Caki2 (cell line): ENCODE results near the gene DCAF17. TPM values are rescaled to one million over a fixed set of nuclear protein-coding genes. Genes with fewer than 3 reads are reported as not detected.

ENCODE experiments used
- DNase-seq: peaks from one replicate; pipeline ENCODE4 v3.0.0-alpha.2; 2015; ENCODE audit warnings: low read depth
- in situ Hi-C: cut with HindIII; loops from 2 replicates; pipeline ENCODE4 v1.10.0; 2016; ENCODE audit warnings: low sequenced_read_pairs, low pct_unique_long_range_greater_than_20kb, mixed read lengths
- total RNA-seq: library from RNA; depleted of rRNA; stranded (reverse); fragments of >200 nt; shearing (Covaris generic); gene quantifications from 2 replicates; pipeline ENCODE4 v1.2.3, GENCODE V29; 2014; ENCODE audit warnings: low replicate concordance; rRNA removed

DCAF17 gene, protein sequence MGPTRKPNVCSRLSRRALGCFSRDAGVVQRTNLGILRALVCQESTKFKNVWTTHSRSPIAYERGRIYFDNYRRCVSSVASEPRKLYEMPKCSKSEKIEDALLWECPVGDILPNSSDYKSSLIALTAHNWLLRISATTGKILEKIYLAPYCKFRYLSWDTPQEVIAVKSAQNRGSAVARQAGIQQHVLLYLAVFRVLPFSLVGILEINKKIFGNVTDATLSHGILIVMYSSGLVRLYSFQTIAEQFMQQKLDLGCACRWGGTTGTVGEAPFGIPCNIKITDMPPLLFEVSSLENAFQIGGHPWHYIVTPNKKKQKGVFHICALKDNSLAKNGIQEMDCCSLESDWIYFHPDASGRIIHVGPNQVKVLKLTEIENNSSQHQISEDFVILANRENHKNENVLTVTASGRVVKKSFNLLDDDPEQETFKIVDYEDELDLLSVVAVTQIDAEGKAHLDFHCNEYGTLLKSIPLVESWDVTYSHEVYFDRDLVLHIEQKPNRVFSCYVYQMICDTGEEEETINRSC
- total RNA-seq, result 5.9 and 15.8 TPM in 2 replicates

DNA sequence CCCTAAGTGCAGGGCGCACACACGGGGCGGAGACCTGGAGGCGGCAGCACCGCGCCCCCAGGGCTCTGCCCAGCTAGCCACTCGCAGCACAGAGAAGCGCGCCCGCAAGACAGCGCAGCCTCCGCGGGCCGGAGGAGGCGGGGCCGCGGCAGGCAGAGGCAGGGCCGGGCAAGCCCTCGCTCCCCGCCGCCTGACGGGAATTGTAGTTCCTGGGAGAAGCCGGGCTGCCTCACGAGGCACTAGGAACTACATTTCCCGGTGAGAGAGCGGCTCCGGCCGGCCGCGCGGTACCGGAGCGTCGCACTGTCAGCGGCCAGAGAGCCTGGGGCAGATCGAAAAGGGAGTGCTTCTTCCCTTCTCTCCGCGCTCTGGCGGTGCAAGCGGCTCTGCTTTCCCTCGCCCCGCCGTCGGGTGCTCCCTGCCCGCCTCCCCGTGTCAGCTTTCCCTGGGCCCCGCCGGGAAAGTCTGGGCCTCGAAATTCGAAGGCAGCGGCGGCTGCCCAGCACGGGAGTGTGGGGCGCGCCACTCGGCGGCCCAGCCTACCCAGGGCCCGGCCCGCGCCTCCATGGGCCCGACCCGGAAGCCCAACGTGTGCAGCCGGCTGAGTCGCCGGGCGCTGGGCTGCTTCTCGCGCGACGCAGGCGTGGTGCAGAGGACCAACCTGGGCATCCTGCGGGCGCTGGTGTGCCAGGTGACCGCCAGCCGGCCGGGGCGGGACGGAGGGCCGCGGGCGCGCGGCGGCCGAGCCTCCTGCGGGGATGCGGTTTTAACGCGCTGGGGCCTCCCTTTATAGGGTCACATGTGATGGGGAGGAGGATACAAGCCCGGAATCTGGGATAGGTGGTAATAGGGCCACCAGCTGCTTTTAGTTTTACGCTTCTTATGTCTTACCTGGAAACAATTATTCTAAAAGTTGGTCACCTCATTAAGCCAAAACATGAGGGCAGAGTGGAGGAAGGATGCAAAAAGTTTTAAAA, at the start of gene DCAF17:
TSS of gene DCAF17 (plus strand) at position 214 of the 977 bp plus-strand sequence. CDS start at position 566, 352 bp downstream.
- DNase-seq, result peak; percentile 98
- in situ Hi-C loops, result no loop called here

DNA sequence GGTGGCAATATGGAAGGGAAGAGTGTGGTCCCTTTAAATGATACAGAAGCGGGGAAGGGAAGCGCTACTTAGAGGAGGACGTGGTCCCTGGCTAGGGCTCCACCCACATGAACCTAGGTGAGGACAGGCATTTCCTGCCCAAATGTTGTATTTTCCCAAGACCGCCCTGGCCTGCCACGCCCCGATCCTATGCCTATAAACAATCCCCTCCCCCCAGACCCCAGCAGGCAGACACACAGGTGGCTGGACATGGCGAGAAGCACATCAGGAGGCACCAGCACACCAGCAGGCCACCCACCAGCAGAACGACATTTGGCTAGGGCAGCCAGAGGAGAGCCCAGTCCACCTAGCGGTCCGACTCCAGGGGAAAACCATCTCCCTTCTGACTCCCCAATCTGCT, 47.4 kb upstream of the DCAF17 start:
- DNase-seq, result no peak
- in situ Hi-C loops, result no loop called here

DNA sequence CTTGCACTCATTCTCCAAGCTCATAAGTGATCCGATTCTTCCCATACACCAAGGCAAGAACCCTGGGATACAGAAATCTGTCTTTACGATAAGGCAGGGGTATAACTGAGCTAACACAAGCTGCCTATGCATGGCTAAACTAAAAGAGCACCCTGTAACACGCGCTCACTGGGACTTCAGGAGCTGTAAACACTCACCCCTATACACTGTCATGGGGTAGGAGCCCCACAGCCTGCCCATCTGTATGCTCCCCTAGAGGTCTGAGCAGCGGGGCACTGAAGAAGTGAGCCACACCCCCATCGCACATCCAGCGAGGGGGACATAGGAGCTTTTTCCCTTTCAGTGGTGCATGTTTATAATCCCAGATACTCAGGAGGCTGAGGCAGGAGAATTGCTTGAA, 47.0 kb upstream of the DCAF17 start:
- in situ Hi-C loops, result no loop called here
- no peak for DNase-seq

DNA sequence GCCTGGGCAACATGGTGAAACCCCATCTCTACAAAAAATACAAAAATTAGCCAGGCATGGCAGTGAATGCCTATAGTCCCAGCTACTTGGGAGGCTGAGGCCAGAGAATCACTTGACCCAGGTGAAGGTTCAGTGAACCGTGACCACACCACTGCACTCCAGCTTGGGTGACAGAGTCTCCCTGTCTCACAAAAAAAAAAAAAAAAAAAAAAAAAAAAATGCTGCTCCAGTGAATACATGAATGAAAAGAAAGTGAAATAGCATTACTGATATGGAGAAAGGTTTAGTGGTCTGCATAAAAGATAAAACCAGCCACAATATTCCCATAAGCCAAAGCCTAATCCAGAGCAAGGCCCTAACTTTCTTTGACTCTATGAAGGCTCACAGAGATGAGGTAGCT, 44.7 kb upstream of the DCAF17 start:
- in situ Hi-C loops, result no loop called here
- DNase-seq, result peak; percentile 49

DNA sequence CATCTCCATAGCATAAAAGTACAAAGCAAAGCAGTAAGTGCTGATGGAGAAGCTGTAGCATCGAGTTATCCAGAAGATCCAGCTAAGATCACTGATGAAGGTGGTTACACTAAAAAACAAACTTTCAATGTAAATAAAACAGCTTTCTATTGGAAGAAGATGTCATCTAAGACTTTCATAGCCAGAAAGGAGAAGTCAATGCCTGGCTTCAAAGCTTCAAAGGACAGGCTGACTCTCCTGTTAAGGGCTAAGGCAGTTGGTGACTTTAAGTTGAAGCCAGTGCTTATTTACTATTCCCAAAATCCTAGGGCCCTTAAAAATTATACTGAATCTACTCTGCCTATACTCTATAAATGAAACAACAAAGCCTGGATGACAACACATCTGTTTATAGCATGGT, 44.2 kb upstream of the DCAF17 start:
- in situ Hi-C loops, result no loop called here
- no peak for DNase-seq

DNA sequence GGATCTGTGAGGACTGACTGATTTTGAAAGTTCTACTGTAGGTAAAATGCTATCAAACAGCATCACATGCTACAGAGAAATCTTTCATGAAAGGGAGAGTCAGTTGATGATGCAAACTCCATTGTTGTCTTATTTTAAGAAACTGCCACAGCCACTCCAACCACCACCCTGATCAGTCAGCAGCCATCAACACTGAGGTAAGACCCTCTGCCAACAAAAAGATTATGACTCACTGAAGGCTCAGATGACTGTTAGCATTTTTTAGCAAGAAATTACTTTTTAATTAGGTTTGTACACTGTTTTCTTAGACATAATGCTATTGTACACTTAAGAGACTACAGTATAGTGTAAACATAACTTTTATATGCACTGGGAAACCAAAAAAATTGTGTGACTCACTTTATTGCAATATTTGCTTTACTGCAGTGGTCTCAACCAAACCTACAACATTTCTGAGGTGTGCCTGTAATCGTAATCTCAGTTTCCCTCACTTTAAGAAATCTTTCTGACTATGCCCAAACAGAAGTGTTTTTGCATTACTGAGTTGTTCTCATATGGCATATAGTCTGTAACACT, 43.0 kb upstream of the DCAF17 start:
- in situ Hi-C loops, result no loop called here
- DNase-seq, result peak; percentile 37

DNA sequence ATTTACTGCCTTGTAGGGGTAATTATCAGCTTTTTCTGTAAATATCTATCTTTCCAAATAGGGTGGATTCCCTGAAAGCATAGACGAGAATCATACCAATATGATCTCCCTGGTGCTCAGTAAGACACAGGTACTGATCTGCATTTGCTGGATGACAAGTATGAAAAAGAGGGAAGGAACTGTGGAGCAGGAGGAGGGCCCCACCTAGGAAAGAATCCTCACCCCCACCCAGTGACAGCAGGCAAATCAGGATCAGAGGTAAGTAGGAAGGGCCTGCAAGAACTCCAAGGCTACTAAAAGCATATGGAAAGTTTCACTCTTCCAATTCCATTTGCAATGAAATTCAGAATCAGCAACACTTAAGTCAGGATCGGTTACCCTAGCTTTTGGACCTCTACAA, 42.5 kb upstream of the DCAF17 start:
- in situ Hi-C loops, result no loop called here
- DNase-seq, result no peak

DNA sequence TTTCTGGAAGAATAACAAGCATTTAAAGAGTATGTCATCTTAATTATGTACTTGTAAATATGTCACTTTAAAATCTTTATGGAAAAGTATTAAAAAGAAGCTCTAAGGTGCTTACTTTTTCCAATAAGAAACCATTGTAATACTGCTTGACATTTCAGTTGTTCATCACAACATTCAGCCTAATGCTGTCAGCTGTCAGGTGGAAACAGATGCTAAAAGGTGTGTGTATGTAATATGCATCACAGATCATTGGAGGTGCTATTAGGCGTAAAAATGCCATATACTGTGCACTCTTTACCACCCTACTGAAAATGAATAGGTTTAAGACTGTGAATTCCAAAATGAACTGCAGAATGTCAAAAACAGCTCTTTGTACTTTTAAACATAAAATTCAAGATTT, 40.5 kb upstream of the DCAF17 start:
- in situ Hi-C loops, result no loop called here
- DNase-seq, result no peak

DNA sequence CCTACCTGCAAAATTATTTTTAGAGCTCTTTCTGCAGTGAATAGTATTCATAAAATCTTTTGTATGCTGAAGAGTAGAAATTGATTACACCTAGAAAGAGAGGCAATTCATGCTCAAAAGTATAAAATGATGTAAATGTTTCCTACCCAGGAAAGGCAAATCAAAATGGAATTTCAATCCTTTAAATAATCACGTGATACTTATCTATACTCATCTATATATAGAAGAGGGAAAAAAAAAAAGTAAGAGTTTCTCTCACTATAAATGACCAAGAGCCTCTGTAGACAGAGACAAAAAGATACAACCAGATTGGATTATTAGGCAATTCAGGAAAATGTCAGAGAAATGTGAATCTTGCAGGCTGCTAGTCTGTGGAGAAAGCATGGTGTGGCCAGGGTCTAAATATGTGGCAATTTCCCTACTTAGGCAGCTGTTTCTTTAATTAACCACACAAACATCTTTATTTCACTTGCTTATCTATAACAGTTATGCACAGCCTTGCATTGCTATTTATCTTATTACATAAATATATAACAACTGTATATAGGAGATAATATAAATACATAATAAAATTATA, 39.8 kb upstream of the DCAF17 start:
- DNase-seq, result no peak
- in situ Hi-C loops, result no loop called here

DNA sequence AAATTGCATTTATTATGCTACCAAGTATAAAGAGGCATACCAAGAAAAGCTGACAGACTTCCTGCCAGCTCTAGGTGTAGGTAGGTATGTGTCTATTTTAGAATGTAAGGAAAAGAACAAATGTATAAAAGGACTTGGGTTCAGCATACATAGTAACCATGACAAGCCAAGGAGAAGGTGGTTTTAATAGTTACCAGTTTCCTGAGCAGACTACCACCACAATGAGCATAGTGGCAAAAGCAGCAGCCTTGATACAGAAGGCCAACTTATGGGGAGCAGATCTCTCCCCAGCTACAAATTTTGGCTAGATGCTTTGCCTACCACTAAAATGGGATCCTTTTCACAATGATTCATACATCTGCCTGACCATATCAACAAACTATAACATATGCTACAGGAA, 34.7 kb upstream of the DCAF17 start:
- DNase-seq, result no peak
- in situ Hi-C loops, result no loop called here

DNA sequence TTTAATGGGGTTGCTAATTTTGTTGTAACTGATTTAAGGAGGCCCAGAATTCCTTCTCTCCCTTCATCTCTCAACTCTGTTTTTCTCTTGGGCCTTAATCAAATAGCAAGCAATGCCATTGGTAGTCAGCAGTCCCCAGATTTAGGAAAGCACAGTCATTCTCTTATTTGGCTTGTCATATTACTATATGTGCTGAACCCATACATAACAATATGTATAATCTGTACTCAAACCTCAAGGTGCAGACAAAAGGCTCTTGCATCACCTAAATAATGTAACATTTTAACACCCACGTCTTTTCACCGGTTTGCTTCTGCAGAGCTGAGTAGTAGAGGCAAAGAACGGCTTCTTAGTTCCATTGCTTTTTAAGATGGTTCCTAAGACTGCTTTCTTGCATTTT, 33.6 kb upstream of the DCAF17 start:
- in situ Hi-C loops, result no loop called here

DNA sequence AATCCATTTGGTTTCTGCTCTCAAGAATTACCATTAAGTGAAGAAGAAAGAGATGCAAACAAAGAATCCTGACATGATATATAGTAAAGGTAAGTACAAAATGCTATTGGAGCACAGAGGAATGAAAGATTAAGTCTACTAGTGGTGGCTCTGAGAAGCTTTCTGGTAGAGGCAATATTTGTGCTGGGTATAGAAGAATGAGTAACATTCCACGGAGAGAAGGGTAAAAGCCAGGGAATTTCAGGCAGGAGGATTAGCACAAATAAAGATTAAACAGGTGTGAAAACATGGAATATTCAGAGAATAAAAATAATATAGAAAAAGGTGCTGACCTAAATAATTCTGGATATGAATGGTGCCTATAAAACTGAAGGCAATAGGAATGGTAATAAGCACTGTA, 32.1 kb upstream of the DCAF17 start:
- no peak for DNase-seq
- in situ Hi-C loops, result no loop called here

More for the DNA sequence above, 33.6 kb upstream of the DCAF17 start:
- DNase-seq, result no peak

DNA sequence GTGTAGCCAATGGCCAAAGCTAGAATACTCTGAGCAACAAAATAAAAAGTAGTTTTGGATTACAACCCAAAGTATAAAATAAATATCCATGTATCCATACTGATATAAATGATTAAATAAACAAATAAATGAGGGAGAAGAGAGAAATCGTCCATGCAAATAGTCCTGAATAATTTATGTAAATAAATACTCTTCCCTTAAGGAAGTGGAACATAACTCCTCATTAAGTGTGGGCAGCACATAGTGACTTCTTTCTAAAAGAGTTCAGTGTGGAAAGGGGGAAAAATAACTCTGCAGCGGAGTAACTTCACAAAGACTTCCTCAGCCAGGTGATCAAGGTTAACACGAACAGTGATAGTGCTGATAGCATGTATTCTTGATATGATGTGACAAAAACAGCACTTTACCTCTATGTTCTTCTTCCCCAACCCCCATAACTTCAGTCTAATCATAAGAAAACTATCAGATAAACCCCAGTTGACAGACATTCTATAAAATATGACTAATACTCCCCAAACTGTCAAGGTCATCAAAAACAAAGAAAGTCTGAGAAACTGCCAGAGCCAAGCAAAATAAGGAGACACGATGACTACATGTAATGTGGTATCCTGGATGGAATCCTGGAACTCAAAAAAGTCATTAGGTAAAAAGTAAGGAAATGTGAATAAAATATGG, 31.0 kb upstream of the DCAF17 start:
- in situ Hi-C loops, result no loop called here
- no peak for DNase-seq

DNA sequence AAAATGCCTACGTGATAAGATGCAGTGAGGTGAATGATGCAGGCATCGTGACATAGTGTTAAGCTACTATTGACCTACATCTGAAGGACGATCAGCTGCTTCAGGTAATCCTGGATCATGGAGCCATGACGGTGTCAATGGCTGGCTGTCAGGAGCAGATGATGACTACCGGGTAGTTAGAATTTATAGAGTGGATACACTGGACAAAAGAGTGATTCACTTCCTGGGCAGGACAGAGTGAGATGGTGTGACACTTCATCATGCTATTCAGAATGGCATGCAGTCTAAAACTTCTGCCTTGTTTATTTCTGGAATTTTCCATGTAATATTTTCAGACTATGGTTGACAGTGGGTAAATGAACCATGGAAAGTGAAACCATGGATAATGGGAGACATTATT, 29.8 kb upstream of the DCAF17 start:
- in situ Hi-C loops, result no loop called here
- DNase-seq, result peak; percentile 27

DNA sequence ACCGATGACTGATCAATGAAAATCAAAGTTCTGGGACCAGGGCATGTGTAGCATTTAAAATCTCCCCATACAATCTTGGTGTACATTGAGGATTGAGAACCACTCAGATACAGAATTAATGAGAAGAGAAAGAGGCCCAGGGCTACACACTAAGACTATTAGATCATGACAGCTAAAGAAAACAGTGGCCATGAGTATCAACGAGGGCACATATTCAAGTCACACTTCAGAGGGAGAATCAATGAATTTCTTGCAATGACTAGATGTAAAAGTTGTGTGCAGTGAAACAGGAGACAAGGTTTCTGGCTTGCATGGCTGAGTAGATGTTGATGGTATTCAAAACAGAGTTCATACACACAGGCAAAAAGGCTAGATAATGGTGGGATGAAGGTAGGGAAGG, 29.3 kb upstream of the DCAF17 start:
- in situ Hi-C loops, result no loop called here
- DNase-seq, result no peak

DNA sequence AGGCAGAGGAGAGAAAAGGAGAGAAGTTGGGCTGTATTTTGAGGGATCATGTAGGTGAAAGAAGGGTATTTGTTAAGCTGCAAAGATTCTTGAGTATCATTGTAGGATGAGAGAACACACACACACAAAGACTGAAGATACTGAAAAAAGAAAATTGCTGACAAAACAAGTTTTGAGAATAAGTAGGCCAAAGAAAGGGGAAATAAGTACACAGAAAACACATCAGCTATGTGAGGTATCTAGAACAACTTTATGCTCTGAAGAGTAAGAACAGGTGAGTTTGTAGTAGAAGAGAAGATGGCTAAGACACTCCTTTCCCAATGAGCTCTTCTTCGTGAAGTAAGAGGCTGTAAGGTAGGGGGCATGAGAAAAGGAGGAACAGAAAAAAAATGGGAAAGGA, 28.5 kb upstream of the DCAF17 start:
- no peak for DNase-seq
- in situ Hi-C loops, result no loop called here

DNA sequence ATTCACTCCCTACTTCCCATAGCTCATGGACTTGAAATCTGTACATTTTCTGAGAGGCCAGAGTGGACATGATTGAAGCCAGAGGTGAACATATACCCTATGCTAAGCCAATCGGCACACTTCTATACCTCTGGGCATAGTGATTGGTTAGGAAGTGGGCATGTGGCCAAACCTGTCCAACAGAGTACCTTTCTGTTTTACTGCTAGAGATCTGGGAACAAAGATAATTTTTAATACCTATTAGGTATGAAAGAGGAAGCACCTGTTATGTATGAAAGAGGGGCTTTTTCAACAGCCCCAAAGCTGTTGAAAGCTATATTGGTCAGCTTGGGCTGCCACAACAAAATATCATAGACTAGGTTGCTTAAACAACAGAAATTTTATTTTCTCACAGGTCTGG, 28.0 kb upstream of the DCAF17 start:
- in situ Hi-C loops, result no loop called here
- no peak for DNase-seq
